Left ventricle myocardium inferior (tissue), 1 donor: ENCODE data around the gene CRACR2A. TPM values are rescaled to one million over a fixed set of nuclear protein-coding genes. Genes with fewer than 3 reads are reported as not detected.

Experiments
- DNase-seq: peaks from one replicate; pipeline ENCODE4 v3.0.0-alpha.2; 2020
- H3K27ac ChIP-seq: fragments of 200-600 bp; replicated peaks from 2 replicates; pipeline ENCODE4 v1.8.0; 2021
- H3K27me3 ChIP-seq: fragments of 200-600 bp; 2 replicates; pipeline ENCODE4 v1.8.0; 2021; ENCODE audit warnings: low read depth
- H3K36me3 ChIP-seq: fragments of 200-600 bp; 2 replicates; pipeline ENCODE4 v1.8.0; 2021
- H3K4me1 ChIP-seq: fragments of 200-600 bp; 2 replicates; pipeline ENCODE4 v1.8.0; 2021
- H3K4me3 ChIP-seq: fragments of 200-600 bp; 2 replicates; pipeline ENCODE4 v1.8.0; 2021; ENCODE audit warnings: mild to moderate bottlenecking, moderate library complexity
- H3K9me3 ChIP-seq: fragments of 200-600 bp; replicated peaks from 2 replicates; pipeline ENCODE4 v1.8.0; 2021
- CTCF ChIP-seq: fragments of 200-600 bp; IDR thresholded peaks from 2 replicates; pipeline ENCODE4 v1.8.0; 2021; ENCODE audit warnings: antibody characterized with exemption, mild to moderate bottlenecking, borderline replicate concordance
- intact Hi-C: fragments of 100-400 bp; cut with micrococcal nuclease; formaldehyde crosslinking; loops from one replicate; pipeline ENCODE4 v1.11.0; 2022
- total RNA-seq: library from RNA; stranded (reverse); fragmentation: NEBNext Ultra II Directional; extraction: Animal tissue kit (Norgen Biotek cat#: 25700); gene quantifications from one replicate; pipeline ENCODE4 v1.2.1, GENCODE V29; 2021
- donor health status: DM: no; HTN: yes; CAD: no; lungs with severe emphysema.

CRACR2A gene
- total RNA-seq, 1 donor from 2014 or later = 7.6 TPM

GRCh38 chr12:3713947-3714346 lies 39.0 kb downstream of the CRACR2A start:
- DNase-seq = no peak
- no peaks in the 10 kb centered on the region for H3K27me3 ChIP-seq
- H3K4me1 ChIP-seq = no peaks in the 10 kb centered on the region
- H3K27ac ChIP-seq = no peak overlapping the region
- no peak for TF ChIP-seq CTCF
- intact Hi-C loops = no loop called here
- no peaks in the 10 kb centered on the region for H3K36me3 ChIP-seq
- no peaks in the 10 kb centered on the region for H3K9me3 ChIP-seq
- no peak overlapping the region for H3K4me3 ChIP-seq

GRCh38 chr12:3713483-3713882 lies 39.4 kb downstream of the CRACR2A start:
- TF ChIP-seq CTCF = no peak
- Histone ChIP-seq H3K4me3 (no peak overlapping the region), H3K27me3 (no peaks in the 10 kb centered on the region), H3K27ac (no peak overlapping the region), H3K9me3 (no peaks in the 10 kb centered on the region), H3K36me3 (no peaks in the 10 kb centered on the region), H3K4me1 (no peaks in the 10 kb centered on the region)
- no peak for DNase-seq
- intact Hi-C loops = no loop called here

DNA sequence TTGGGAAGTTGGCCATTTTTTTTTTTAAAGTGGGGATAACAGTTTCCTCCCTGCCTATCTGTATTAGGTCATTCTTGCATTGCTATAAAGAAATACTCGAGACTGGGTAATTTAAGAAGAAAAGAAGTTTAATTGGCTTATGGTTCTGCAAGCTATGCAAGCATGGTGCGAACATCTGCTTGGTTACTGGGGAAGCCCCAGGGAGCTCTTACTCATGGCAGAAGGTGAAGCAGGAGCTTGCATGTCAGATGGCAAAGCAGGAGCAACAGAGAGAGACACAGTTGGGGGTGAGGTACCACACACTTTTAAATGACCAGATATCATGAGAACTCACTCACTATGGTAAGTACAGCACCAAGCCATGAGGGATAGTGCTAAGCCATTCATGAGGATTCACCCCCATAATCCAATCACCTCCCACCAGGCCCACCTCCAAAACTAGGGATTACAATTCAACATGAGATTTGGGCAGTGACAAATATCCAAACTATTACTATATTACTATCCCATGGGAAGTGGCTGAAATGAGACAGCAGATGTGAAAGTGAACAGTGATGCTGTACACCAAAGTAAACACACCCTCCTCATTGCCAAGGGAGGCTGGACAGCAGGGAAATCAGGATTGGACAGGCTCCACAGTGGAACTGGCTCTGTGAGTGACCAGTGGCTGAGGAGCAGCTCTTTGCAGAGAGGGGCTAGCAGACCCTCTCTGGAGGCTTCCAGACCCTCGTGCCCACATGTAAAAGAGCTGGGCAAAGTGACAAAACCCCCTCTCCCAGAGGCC lies 40.5 kb downstream of the CRACR2A start:
- H3K36me3 ChIP-seq = no peaks in the 10 kb centered on the region
- no peak for DNase-seq
- no peaks in the 10 kb centered on the region for H3K4me1 ChIP-seq
- H3K9me3 ChIP-seq = no peaks in the 10 kb centered on the region
- no peak for TF ChIP-seq CTCF
- no peak overlapping the region for H3K4me3 ChIP-seq
- H3K27ac ChIP-seq = no peak overlapping the region
- intact Hi-C loops = no loop called here
- no peaks in the 10 kb centered on the region for H3K27me3 ChIP-seq

DNA sequence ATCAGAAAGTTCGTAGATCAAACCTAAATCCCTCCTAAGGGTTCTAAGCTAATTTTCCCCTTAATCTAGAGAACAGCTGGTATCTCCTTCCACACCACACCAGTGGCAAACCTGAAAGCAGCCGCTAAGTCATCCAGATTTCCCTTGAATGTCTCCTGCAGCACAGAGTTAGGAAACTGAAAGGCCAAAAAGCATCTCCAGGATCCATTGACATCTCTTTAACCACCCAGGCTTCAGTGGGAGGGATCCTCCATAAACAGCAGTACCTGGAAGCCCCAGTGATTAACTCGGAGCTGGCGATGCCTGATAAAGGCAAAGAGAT lies 47.6 kb downstream of the CRACR2A start:
- no peak overlapping the region for H3K4me3 ChIP-seq
- no peaks in the 10 kb centered on the region for H3K36me3 ChIP-seq
- DNase-seq = no peak
- no peaks in the 10 kb centered on the region for H3K27me3 ChIP-seq
- peaks cover 13% of the 10 kb centered on the region for H3K4me1 ChIP-seq
- peak overlapping the region; percentile 78 for H3K27ac ChIP-seq
- H3K9me3 ChIP-seq = peaks cover 9% of the 10 kb centered on the region
- no peak for TF ChIP-seq CTCF
- intact Hi-C loops = no loop called here

GRCh38 chr12:3704512-3705353 lies 48.2 kb downstream of the CRACR2A start:
- DNase-seq = no peak
- no peak for TF ChIP-seq CTCF
- Histone ChIP-seq H3K27me3 (no peaks in the 10 kb centered on the region), H3K4me3 (peak overlapping the region; percentile 39), H3K9me3 (peaks cover 9% of the 10 kb centered on the region), H3K27ac (peak overlapping the region; percentile 78), H3K4me1 (peaks cover 13% of the 10 kb centered on the region), H3K36me3 (no peaks in the 10 kb centered on the region)
- intact Hi-C loops = no loop called here
